ENCODE results near the gene GARNL3.

GRCh38 chr9:127253446-127253845, 11.1 kb upstream of the GARNL3 start:
- TF ChIP-seq CTCF (IDR thresholded peaks at IDR 0.05) (no peak), POLR2A (IDR thresholded peaks at IDR 0.05) (no peak)

Data from vagina (tissue), 2 donors.